NCI-H524 treated with DMSO at 0.1 percent for 48 hours (cell line): ENCODE data around the gene DNM2.

ENCODE experiments used
- DNase-seq: peaks from one replicate; lab custom pipeline; 2025; lab: John Stamatoyannopoulos, UW

DNM2 gene

DNA sequence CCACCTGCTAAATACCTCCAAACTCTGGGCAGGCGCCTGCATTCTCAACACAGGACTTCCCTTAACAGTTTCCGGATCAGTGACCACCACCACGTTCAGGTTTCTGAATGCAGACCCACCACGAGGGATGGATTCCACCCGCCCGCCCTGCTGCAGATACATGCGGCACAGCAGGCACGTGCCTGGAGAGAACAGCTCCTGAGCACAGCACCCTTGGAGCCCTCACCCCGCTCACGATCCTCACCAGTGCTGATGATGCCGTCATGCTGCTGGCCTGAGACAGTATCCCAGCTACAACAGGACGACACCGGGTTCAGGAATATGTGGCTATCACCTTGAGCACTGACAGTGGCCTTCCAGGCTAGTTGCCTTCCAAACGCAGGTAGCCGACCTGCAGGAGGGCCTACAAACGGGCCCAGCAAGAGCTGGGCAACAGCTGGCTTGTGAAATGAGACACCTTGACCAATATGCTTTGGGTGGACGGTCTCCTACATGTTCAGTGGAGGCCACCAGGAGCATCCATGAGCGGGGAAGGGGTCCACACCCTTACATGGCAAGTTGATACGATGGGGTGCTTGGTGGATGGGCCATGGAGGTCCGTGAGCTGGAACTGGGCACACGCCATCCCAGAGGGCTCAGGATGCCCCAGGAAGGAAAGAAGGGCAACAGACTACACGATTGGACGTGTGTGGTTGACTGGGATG lies 26.5 kb upstream of the DNM2 start:
- no peak for DNase-seq

DNA sequence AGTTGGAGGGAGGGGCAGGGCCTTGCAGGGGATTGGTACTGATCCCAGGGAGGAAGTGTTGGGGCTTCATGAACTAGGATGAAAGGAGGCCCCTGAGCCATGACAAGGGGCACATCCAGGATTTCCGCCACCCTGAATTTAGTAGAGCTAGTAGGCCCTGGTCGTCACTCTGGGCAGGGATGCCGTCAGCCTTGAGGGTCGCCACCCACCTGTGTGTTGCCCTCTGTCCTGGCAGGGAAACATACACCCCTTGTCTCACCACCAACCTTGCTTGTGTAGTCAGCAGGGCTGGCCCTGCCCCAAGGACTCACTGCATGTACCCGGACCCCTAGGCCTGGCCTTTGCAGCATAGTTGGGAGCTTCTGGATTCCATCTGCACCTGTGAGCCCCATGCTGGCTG lies 26.0 kb upstream of the DNM2 start:
- no peak for DNase-seq

DNA sequence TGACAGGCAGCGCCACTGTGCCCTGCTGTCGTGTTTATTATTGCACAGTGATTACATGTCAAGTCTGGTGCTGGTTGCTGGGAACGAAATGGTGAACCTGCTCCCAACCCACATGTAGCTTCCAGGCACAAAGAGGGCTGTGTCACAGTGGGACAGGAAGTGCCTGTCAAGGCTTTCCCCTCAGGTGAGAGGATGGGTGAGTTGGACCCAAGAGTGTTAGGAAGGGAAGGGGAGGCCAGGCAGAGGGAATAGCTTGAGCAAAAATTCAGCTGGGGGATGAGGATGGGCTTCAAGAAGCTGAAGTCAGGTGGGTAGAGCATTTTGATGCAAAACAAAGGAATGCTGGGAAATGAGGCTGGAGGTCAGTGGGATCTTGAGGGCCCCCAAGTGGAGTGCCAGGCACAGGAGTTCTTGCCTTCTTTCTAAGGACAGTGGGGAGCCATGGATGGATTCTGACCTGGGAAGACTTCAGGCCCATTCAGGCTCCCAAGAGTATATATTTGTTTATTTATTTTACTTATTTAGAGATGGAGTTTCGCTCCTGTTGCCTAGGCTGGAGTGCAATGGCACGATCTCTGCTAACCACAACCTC lies 25.1 kb upstream of the DNM2 start:
- DNase-seq: no peak

GRCh38 chr19:10694706-10695307 lies 23.1 kb upstream of the DNM2 start:
- no peak for DNase-seq

- peak; percentile 88 for DNase-seq
These were observed 22.2 kb upstream of the DNM2 start for GRCh38 chr19:10695401-10696398.

- peak; percentile 44 for DNase-seq
These were observed 18.1 kb upstream of the DNM2 start for GRCh38 chr19:10699650-10700335.

DNA sequence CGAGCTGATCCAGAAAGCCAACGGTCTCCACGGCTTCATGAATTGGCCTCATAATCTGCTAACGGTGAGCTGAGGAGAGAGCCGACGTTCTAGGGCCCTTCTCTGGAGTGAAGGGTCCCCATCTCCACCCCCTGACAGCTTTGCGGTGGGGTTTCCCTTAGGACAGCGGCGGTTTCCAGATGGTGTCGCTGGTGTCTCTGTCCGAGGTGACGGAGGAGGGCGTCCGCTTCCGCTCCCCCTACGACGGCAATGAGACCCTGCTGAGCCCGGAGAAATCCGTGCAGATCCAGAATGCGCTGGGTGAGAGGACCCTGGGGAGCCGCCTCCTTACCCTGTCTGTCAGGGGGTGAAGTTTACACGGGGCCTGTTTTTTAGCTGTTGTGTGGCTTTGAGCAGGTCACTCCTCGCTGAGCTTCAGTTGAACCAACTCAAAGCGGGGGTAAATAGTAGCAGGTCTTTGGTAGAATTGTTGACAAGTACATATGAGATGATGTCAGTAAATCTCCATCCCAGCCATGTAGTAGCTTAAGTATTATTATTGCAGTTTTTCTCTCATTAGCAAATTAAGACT lies 15.8 kb upstream of the DNM2 start:
- peak; percentile 13 for DNase-seq

DNA sequence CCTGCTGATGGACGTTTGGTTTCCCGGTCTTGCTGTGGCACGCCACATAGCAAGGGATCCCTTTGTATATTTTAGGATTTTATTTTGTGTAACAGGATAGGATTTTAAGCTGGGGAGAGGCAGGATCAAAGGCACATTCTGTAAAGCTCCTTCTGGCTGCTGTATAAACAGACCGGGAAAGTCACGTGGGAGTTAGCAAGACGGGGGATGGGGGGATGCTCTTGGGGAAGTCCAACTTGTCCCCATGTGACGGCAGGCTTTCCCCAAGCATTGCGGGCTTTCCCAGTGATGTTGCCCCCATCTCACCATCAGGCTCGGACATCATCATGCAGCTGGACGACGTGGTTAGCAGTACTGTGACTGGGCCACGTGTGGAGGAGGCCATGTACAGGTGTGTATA lies 10.9 kb upstream of the DNM2 start:
- DNase-seq: no peak

GRCh38 chr19:10707440-10707839 lies 10.4 kb upstream of the DNM2 start:
- no peak for DNase-seq

DNA sequence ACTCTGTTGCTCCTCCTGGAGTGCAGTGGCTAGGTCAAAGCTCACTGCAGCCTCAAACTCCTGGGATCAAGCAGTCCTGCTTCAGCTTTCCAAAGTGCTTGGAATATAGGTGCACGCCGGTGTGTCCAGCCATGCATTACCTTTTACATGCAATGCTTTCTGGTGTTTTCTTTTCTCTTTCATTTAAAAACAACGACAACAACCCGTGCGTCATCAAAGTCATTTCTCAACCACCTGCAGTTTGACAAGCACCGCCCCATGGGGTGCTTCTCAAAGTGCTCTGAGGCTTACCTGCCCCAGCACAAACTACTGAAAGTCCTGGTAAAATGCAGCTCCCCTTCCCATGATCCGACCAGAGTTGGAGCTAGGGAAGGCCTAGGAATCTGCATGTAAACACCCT lies 9.6 kb upstream of the DNM2 start:
- no peak for DNase-seq

GRCh38 chr19:10712045-10712444 lies 5.8 kb upstream of the DNM2 start:
- DNase-seq: no peak

- DNase-seq: no peak
These were observed 5.1 kb upstream of the DNM2 start for GRCh38 chr19:10712754-10713153.

- no peak for DNase-seq
These were observed 4.6 kb upstream of the DNM2 start for GRCh38 chr19:10713317-10713716.

GRCh38 chr19:10717054-10717355 lies 874 bp upstream of the DNM2 start:
- DNase-seq: no peak

DNA sequence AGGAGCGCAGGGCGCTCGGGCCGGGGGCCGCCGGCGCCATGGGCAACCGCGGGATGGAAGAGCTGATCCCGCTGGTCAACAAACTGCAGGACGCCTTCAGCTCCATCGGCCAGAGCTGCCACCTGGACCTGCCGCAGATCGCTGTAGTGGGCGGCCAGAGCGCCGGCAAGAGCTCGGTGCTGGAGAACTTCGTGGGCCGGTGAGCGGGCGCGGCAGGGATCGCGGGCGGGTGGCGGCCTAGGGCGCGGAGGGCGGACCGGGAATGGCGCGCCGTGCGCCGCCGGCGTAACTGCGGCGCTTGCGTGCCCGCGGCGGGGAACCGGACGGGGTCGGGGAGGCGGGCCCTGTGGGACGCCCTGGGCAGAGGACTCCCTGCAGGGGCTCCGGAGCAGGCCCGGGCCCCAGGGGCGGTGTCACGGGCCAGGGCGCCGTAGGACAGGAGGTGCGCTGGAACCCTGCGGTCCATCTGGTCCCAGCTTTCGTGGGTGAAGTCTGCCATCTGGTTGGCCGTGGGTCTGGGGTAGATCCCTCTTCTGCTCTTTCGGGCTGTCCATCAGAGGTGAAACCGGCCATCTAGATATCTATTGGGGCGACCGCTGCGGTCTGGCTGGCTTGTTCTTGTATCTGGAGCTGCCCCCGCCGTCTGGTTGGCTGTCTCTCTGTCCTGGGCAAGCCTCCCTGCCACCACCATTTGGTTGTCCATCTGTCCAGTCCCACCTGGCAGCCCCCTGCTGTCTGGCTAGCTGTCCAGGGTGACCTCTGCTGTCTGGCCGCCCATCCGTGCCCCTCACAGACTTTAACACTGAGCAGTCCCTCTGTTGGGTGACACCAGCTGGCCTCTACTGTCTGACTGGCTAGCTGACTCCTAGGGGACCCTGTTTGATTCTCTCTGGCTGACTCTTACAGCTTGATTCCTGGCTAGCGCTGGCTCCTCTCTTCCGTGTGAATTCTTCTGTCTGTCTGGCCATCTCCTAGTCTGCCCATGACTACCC lies 622 bp downstream of the DNM2 start:
- no peak for DNase-seq

- DNase-seq: no peak
These were observed 1.6 kb downstream of the DNM2 start for GRCh38 chr19:10719466-10719961.

- DNase-seq: no peak
These were observed 2.8 kb downstream of the DNM2 start for GRCh38 chr19:10720607-10721125.

DNA sequence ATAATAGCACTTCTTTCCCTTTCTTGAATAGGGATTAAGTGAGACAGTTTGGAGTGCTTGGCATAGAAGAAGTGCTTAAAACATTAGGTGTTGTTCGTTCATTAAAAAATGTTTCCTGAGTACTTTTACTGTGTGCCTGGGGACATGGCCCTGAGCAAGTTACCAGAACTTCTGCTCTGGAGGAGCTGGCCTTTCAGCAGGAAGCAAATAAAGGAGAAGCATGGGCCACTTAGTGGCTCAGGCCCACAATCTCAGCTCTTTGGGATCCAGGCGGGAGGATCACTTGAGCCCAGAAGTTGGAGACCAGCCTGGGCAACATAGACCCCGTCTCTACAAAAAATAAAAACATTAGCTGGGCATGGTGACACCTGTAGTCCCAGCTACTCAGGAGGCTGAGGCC lies 5.7 kb downstream of the DNM2 start:
- DNase-seq: no peak

DNA sequence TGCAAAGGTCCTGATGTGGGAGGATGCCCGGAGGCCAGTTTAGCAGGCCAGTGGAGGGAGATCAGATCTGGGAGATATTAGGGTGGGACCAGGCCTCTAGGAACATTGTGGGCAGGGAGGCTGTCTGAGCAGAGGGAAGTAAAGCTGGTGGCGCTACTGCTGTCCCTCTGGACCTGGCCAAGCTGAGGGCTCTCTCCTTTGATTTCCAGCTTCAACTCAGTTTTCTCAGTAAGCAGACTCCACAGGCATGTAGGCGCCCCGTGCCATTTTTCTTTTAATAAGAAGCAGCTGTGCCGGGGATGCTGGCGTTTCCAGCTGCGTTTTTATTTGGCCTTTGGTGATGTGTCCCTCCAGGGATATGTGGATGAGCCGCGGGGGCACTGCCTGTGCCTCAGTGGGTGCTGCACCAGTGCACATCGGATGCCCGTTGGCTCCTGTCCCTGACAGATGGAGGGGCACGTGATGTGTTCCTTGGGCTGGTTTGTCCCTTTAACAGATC lies 6.7 kb downstream of the DNM2 start:
- DNase-seq: no peak

DNA sequence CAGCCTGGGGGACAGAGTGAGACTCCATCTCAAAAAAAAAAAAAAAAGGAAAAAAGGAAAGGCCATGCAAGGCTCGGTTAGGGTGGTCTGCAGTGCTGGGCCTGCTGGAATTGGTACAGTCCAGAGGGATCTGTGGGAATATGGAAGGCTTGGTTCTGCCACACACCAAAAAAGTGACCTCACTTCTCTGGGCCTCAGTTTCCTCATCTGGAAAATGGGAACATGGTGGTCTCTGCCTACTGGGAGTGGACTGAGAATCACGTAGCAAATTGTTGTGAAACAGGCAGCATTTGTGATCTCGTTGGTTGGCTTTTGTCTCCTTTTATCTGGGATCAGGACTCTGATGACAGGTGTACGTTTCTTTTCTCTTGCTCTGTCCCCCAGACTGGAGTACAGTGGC lies 7.5 kb downstream of the DNM2 start:
- DNase-seq: no peak
